LNCAP (cell line): ENCODE measurements around the gene FHOD3.

Source experiments
- CTCF ChIP-seq: fragments of 450-650 bp; IDR thresholded peaks from 2 replicates; pipeline ENCODE4 v1.5.1; 2017; ENCODE audit warnings: mild to moderate bottlenecking

The FHOD3 gene

DNA sequence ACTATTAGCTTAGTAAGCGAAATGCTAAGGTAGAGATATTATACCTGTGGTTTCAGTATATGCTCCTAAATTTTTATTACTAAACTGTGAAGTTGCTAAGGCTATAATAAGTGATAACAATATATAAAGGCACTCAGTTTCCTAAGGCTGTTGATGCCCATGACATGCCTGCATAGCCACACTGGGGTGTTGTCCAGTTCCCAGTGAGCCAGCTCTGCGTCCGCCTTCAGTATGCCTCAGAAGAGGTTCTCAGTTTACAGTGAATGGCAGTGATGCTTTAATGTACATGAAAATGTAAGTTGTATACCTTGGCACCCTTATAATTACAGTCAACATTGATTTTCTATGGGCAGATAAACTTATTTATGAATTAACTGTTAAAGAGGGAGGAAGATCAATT is 7.2 kb downstream of the FHOD3 start:
- no peak for TF ChIP-seq CTCF

GRCh38 chr18:36305375-36305774 is 7.9 kb downstream of the FHOD3 start:
- no peak for TF ChIP-seq CTCF

GRCh38 chr18:36307513-36307912 is 10.0 kb downstream of the FHOD3 start:
- no peak for TF ChIP-seq CTCF

DNA sequence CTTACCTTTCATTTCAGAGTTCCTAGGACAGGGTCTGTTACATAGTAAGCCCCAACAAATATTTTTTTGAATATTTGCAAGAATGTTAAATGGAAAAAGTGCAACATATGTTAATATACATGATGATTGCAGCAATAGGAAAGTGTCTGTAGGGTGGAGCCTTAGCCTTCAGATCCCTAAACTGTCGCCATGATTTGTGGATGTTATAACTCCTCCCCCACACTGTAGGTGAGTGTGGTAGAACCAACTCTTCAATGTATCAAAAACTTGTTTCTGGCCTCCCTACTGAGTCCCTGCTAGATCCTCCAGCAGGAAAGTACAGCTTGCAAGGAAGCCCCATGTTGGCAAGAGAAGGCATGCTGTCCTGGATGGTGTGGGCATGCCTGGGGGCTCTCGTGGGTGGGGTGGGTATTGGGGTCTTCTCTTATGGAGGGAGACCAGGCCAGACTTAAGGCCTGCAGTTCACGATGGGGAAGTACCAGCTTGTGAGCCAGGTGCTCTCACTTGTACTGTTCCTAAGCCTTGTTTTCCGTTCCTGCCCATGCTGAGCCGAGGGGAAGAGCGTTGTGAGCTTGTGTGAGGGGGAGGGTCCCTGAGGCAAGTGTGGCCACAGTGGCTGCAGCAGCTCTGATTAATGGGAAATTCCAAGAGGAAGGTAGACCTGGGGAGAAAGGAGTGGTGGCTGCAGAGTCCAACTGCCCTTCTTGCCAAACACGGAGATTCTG is 11.4 kb downstream of the FHOD3 start:
- TF ChIP-seq CTCF = no peak

- TF ChIP-seq CTCF = no peak
Observed at GRCh38 chr18:36309436-36310391, 12.2 kb downstream of the FHOD3 start.

- TF ChIP-seq CTCF = no peak
Observed at GRCh38 chr18:36311026-36311570, 13.6 kb downstream of the FHOD3 start.

- TF ChIP-seq CTCF = no peak
Observed at GRCh38 chr18:36312806-36313395, 15.4 kb downstream of the FHOD3 start.
